Globus pallidus (tissue), 1 donor: ENCODE measurements around the gene LDAH.

ENCODE experiments used
- DNase-seq: peaks from one replicate; pipeline ENCODE4 v3.0.0-alpha.2; 2015; ENCODE audit warnings: low spot score

LDAH gene

GRCh38 chr2:20781656-20782265, 41.1 kb downstream of the LDAH start:
- DNase-seq, result no peak

- no peak for DNase-seq
Observed at GRCh38 chr2:20771299-20771698, 51.6 kb downstream of the LDAH start.

DNA sequence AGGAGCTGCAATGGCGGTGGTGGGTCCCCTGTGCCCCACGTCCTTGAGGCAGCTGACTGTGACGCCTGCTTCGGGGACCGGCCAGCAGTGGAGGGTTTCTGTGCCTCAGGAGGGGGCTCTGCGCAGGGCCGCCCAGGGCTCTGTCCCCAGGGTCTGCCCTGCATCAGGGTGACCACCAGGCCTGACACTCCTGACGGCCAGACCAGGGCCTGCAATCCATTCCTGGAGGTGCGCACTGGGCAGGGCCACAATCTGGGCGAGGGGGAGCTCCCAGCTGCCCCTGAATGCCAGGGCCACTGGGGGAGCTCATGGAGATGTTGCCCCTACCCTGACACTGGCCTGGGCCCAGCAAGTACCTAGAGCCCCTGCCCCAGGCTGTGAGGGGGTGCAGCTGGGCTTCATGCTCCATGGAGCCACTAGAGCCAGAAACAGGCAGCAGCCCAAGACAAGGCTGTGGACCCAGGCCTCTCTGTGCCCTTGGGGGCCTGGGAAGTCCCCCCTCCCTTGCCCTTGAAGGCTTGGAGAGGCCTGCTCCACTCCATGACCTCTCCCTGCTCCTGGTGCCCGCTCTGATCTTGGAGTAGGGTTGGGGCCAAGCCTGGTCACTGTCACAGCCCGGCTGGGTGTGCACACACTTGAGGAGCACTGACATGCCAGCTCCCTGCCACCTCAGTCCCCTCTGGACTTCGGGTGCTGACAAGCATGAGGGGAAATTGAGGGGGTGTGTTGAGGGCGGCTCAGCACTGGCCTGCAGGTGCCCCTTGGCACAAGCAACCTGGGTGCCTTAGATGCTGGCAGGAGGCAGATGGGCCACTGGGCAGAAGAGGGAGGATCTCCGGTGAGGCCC, 55.9 kb downstream of the LDAH start:
- DNase-seq, result no peak

GRCh38 chr2:20766213-20766612, 56.7 kb downstream of the LDAH start:
- DNase-seq, result no peak

DNA sequence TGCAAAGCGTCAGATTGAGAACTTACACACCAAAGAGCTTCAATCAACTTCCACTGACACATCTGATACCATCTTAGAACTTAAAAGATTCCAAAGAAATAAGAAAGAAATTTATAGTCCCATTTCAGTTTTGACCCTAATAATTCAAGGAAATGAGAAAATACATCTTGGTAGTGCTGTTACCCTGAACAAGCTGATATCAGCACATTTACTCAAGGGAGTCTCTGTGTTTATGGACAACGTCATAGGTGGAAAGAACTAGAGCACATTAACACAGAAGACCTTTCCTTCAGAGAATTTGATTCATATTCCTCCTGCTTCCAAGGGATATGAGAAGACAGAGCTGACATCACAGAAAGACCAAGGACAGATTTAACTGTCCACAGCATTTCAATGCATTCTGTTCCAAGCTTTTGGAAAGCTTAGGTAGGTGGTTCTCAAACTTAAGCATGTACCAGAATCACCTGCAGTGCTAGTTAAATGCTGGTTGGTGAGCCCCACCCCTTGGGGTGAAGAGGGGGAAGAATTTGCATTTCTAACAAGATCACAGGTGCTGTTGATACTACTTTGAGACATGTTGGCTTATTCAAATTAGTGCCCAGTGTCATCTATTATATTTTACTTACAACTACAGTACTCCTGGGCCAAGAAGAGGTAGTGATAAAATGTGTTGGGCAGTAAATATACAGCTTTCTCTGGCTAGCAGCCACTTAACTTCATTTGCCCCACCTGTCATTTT, 59.8 kb downstream of the LDAH start:
- no peak for DNase-seq

GRCh38 chr2:20759487-20759886, 63.4 kb downstream of the LDAH start:
- no peak for DNase-seq

- no peak for DNase-seq
Observed at GRCh38 chr2:20758997-20759396, 63.9 kb downstream of the LDAH start.

DNA sequence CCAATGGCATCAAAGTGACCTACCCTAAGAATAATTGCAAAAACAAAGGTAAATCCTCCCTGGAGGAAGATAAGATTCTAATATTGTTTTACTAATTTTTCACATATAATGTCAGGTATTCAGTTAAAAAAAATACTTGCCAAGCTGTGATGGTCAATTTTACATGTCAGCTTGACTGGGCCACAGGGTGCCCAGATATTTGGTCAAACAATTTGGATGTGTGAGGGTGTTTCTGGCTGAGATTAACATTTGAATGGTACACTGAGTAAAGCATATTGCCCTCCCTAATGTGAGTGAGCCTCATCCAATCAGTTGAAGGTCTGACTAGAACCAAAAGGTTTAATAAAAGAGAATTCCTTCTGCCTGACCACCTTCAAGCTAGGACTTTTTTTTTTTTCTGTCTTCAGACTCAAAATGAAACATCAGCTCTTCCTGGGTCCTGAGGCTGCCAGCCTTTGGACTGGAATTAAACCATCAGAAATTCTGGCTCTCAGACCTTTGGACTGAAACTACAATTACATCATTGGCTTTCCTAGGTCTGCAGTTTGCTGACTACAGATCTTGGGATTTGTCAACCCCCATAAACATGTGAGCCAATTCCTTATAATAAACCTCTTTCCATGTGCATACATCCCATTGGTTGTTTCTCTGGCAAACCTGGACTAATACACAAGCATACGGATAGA, 65.4 kb downstream of the LDAH start:
- no peak for DNase-seq

DNA sequence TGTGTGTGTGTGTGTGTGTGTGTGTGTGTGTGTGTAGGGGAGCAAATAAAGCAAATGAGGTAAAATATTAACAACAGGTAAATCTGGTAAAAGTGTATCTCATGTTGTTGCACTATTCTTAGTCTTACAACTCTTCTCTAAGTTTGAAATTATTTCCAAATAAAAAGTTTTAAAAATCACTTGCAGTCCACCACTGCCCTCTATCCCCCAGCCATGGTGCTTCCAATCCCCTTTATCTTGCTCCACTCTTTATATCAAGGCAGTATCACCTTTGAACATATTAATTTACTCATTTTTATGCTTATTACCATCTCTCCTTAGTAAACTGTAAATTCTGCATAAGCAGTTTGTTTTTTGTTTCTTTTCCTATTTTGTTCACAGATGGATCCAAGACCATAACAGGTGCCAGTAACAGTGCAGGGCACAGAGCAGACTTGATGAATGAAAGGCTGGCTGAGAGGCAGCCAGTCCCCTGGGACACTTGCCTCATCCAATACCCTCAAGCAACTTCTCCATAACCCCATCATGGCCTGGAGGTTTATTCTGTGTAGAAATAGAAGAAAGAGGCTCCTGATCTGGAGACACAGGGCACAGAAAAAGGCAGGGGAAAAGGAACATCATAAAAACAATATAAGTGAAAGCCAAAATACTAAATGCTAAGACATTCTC, 67.6 kb downstream of the LDAH start:
- DNase-seq, result no peak

DNA sequence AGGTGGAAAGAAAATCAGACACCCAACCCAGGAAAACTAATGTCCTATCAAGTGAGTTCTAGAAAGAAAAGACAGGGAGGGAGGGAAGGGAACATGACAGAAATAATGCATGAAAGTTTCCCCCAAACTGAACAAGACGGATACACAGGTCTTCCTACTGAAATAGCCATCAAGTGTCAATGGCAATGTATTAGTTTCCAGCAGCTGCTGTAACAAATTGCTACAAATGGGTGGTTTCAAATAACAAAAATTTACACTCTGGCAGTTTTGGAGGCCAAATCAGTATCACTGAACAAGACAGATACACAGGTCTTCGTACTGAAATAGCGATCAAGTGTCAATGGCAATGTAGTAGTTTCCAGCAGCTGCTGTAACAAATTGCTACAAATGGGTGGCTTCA, 70.6 kb downstream of the LDAH start:
- DNase-seq, result no peak

GRCh38 chr2:20747317-20747716, 75.6 kb downstream of the LDAH start:
- DNase-seq, result no peak

- no peak for DNase-seq
Observed at GRCh38 chr2:20745924-20746555, 76.9 kb downstream of the LDAH start.

DNA sequence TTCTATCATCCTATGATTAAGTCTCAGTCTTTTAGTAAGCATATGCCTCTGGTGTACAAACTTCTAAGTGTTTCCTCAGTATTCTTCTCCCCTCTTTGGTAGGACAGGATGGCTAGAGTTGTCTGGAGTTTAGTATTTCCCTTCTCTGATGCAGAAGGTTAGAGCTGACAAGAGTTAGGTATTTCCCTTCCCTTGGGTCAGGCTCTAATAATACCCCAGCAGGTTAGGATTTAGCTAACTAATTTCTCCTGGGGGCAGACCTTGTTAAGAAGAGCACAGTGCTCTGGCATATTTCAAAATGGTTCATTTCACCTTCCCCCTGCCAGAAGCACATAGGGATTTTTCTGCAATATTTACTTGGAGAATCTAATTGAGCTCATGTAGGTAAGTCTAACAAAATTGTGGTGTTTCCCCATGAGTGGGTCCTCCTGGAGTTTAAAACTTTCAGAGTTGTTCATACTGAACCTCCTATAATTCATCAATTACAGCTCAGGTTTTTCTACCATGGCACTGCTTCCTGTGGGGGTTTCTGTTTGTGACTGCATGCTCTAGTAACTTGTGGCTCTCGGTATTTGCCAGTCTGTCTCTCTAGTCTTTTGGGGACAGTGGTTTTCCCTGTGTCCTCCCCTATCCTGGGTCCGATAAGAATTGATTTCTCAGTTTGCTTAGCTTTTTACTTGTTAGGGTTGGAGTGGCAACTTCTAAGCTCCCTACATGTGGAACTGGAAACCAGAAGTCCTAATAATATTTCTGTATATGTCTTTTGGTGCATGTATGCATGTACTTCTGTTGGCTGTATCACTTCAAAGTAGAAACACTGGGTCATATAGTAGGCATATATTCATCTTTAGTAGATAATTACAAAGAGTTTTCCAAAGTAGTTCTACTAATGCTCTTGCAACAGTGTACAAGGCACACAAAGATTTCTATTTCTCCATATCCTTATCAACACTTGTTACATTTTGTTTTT, 78.2 kb downstream of the LDAH start:
- no peak for DNase-seq

DNA sequence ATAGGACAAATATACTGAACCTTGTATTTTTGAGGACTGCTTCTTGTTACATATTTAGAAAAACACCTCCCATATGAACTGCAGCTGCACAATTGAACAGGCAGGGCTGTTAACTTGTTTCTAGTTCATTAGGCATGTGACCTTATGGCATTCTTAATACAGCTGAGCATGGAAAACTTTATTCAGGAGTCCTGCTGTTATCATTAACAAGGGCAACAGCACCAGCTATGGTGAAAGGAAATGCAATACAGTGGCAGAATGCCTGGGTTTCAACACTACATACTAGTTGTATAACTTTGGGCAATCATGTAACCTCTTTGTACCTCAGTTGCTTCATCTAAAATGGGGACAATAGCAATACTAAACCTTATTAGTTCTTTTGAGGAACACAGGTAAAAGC, 84.1 kb downstream of the LDAH start:
- DNase-seq, result no peak

- DNase-seq, result peak; percentile 1
Observed at GRCh38 chr2:20737505-20737904, 85.4 kb downstream of the LDAH start.

GRCh38 chr2:20728114-20728758, 94.7 kb downstream of the LDAH start:
- no peak for DNase-seq

GRCh38 chr2:20726913-20727312, 96.0 kb downstream of the LDAH start:
- no peak for DNase-seq

GRCh38 chr2:20725782-20726181, 97.1 kb downstream of the LDAH start:
- no peak for DNase-seq

GRCh38 chr2:20724500-20725053, 98.3 kb downstream of the LDAH start:
- DNase-seq, result no peak
